ENCODE measurements around the gene ST14. TPM values are rescaled to one million over a fixed set of nuclear protein-coding genes. Genes with fewer than 3 reads are reported as not detected.
"Not testable (repeated sequence)": the region's sequence is repeated elsewhere in the genome, so short reads cannot be mapped to it uniquely, and the experiment has no call there.

ST14 gene
- total and polyA plus RNA-seq, 11 donors: 0.37 to 13.0 (median 1.3) TPM

GRCh38 chr11:130246270-130246669 is 86.7 kb downstream of the ST14 start:
- H3K4me1 ChIP-seq: peaks cover 0 to 29% (median 11%) of the 10 kb centered on the region in 12 donors
- no peak overlapping the region for H3K27ac ChIP-seq
- TF ChIP-seq CTCF (IDR thresholded peaks at IDR 0.05) (no peak), POLR2A (IDR thresholded peaks at IDR 0.05) (no peak)
- WGBS, 4 donors: 14 to 22% (median 22%) methylated on average over 1 of the region's 1 CpG
- H3K27me3 ChIP-seq: no peaks in the 10 kb centered on the region
- intact Hi-C loops (cut with DNase I): no loop called here
- H3K4me3 ChIP-seq: no peak overlapping the region
- DNase-seq (no peak), ATAC-seq (no peak)
- H3K36me3 ChIP-seq: no peaks in the 10 kb centered on the region
- peaks cover 0 to 1% (median 0%) of the 10 kb centered on the region in 12 donors for H3K9me3 ChIP-seq

DNA sequence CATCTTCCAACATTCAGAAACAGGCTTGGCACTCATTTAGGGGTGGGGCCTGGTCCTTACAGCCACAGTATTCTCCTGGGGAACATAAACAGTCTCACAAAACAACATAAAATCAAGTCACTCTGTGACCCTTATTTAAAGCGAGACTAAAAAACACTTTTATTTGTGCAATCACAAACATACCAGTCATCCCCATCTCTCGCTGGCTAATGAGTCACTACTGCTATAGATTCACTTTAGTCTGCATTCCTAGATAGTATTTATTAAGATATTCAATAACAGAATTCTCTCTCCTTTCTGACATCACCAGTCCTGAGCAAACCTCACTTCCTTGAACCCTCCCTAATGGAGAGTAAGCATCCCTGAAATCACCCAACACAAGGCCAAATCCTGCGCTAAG is 87.2 kb downstream of the ST14 start:
- intact Hi-C loops (cut with DNase I): no loop called here
- no peak for DNase-seq

DNA sequence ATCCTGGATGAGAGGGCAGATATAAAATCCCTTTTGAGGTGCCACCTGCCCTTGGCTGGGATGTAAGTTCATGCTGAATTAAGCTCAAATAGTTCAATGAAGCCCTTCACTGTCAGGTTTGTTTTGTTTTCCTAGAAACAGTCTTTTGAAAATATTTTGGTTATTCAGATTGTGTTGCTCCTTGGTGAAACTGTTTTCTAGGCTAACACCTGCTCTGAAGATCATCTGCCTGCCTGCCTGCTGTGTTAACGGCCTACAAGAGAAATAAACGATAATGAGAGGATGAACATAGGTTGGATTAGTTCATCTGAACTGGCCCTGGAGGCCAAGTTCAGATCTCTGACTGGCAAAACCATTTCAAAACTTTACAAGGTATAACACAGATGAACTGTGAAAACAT is 87.7 kb downstream of the ST14 start:
- 76 to 89% (median 84%) methylated on average over 2 of the region's 2 CpGs for WGBS, 4 donors
- H3K4me1 ChIP-seq: peaks cover 0 to 29% (median 11%) of the 10 kb centered on the region in 12 donors
- H3K4me3 ChIP-seq: no peak overlapping the region
- TF ChIP-seq POLR2A (IDR thresholded peaks at IDR 0.05): no peak
- no peak for TF ChIP-seq CTCF (IDR thresholded peaks at IDR 0.05)
- intact Hi-C loops (cut with DNase I): no loop called here
- no peak for DNase-seq
- H3K36me3 ChIP-seq: no peaks in the 10 kb centered on the region
- no peak overlapping the region for H3K27ac ChIP-seq
- no peaks in the 10 kb centered on the region for H3K27me3 ChIP-seq
- peaks cover 0 to 12% (median 0%) of the 10 kb centered on the region in 12 donors for H3K9me3 ChIP-seq
- ATAC-seq: no peak

More for the DNA sequence above, 87.2 kb downstream of the ST14 start:
- no peak for TF ChIP-seq POLR2A (IDR thresholded peaks at IDR 0.05)
- TF ChIP-seq CTCF (IDR thresholded peaks at IDR 0.05): no peak
- no peak overlapping the region for H3K27ac ChIP-seq
- no peak overlapping the region for H3K4me3 ChIP-seq
- peaks cover 0 to 6% (median 0%) of the 10 kb centered on the region in 12 donors for H3K9me3 ChIP-seq
- 83 to 90% (median 87%) methylated on average over 3 of the region's 3 CpGs for WGBS, 4 donors
- peaks cover 0 to 29% (median 11%) of the 10 kb centered on the region in 12 donors for H3K4me1 ChIP-seq
- no peaks in the 10 kb centered on the region for H3K36me3 ChIP-seq
- no peak for ATAC-seq
- no peaks in the 10 kb centered on the region for H3K27me3 ChIP-seq

- intact Hi-C loops (cut with DNase I): no loop called here
- peaks cover 0 to 25% (median 8%) of the 10 kb centered on the region in 12 donors for H3K4me1 ChIP-seq
- TF ChIP-seq POLR2A (IDR thresholded peaks at IDR 0.05) (no peak), CTCF (IDR thresholded peaks at IDR 0.05) (no peak)
- H3K27me3 ChIP-seq: no peaks in the 10 kb centered on the region
- no peak overlapping the region for H3K4me3 ChIP-seq
- H3K36me3 ChIP-seq: no peaks in the 10 kb centered on the region
- H3K9me3 ChIP-seq: peaks cover 0 to 18% (median 0%) of the 10 kb centered on the region in 12 donors
- no peak overlapping the region for H3K27ac ChIP-seq
- no peak for DNase-seq
- ATAC-seq: no peak
- WGBS, 4 donors: 88 to 97% (median 96%) methylated on average over 5 of the region's 5 CpGs
These were observed 89.8 kb downstream of the ST14 start for GRCh38 chr11:130249371-130249770.

- intact Hi-C loops (cut with DNase I); DNase-seq; H3K4me3 ChIP-seq; H3K36me3 ChIP-seq; ATAC-seq; H3K27me3 ChIP-seq; H3K27ac ChIP-seq: not testable (repeated sequence)
- Histone ChIP-seq H3K4me1 (peaks cover 0 to 25% (median 8%) of the 10 kb centered on the region in 12 donors), H3K9me3 (peaks cover 0 to 18% (median 0%) of the 10 kb centered on the region in 12 donors)
- WGBS, 4 donors: 89 to 96% (median 92%) methylated on average over 5 of the region's 5 CpGs
These were observed 90.3 kb downstream of the ST14 start for GRCh38 chr11:130249929-130250328.

DNA sequence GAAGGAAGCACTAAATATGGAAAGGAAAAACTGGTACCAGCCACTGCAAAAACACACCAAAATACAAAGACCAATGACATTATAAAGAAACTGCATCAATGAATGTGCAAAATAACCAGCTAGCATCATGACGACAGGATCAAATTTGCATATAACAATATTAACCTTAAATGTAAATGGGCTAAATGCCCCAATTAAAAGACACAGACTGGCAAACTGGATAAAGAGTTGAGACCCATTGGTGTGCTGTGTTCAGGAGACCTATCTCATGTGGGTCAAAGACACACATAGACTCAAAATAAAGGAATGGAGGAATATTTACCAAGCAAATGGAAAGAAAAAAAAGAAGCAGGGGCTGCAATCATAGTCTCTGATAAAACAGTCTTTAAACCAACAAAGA is 92.2 kb downstream of the ST14 start:
- H3K4me3 ChIP-seq; H3K27me3 ChIP-seq; H3K27ac ChIP-seq; ATAC-seq; H3K36me3 ChIP-seq; intact Hi-C loops (cut with DNase I); DNase-seq: not testable (repeated sequence)
- H3K9me3 ChIP-seq: peaks cover 0 to 18% (median 0%) of the 10 kb centered on the region in 12 donors
- 88 to 98% (median 91%) methylated on average over 1 of the region's 1 CpG for WGBS, 4 donors
- H3K4me1 ChIP-seq: peaks cover 0 to 11% (median under 1%) of the 10 kb centered on the region in 12 donors

Data from heart left ventricle (tissue), 16 donors.